Measurements from ENCODE around the gene YY1. TPM values are rescaled to one million over a fixed set of nuclear protein-coding genes. Genes with fewer than 3 reads are reported as not detected.
"Not testable (repeated sequence)": the region's sequence is repeated elsewhere in the genome, so short reads cannot be mapped to it uniquely, and the experiment has no call there.

The YY1 gene
- total RNA-seq = 63.8 TPM

GRCh38 chr14:100238419-100239210 lies at the start of gene YY1:
TSS of gene YY1 (plus strand) at chr14:100239144. CDS start at chr14:100239245, 101 bp downstream.
- DNase-seq (ENCODE audit: low spot score) = peak; percentile 99

GRCh38 chr14:100190126-100190525 lies 48.8 kb upstream of the YY1 start:
- no peak for DNase-seq (ENCODE audit: low spot score)

- no peak for DNase-seq (ENCODE audit: low spot score)
Measured at GRCh38 chr14:100191584-100192249, 47.2 kb upstream of the YY1 start.

GRCh38 chr14:100192250-100192671 lies 46.7 kb upstream of the YY1 start:
- no peak for DNase-seq (ENCODE audit: low spot score)

GRCh38 chr14:100192672-100193416 lies 46.1 kb upstream of the YY1 start:
- DNase-seq (ENCODE audit: low spot score) = peak; percentile 100

- no peak for DNase-seq (ENCODE audit: low spot score)
Measured at GRCh38 chr14:100193417-100194357, 45.3 kb upstream of the YY1 start.

- no peak for DNase-seq (ENCODE audit: low spot score)
Measured at GRCh38 chr14:100199240-100199860, 39.6 kb upstream of the YY1 start.

GRCh38 chr14:100200311-100200710 lies 38.6 kb upstream of the YY1 start:
- DNase-seq (ENCODE audit: low spot score) = no peak

GRCh38 chr14:100201701-100202100 lies 37.2 kb upstream of the YY1 start:
- no peak for DNase-seq (ENCODE audit: low spot score)

GRCh38 chr14:100202712-100203111 lies 36.2 kb upstream of the YY1 start:
- DNase-seq (ENCODE audit: low spot score) = no peak

GRCh38 chr14:100203146-100203545 lies 35.8 kb upstream of the YY1 start:
- DNase-seq (ENCODE audit: low spot score) = no peak

- DNase-seq (ENCODE audit: low spot score) = peak; percentile 57
Measured at GRCh38 chr14:100203962-100204834, 34.7 kb upstream of the YY1 start.

GRCh38 chr14:100204835-100205167 lies 34.1 kb upstream of the YY1 start:
- DNase-seq (ENCODE audit: low spot score) = not testable (repeated sequence)

GRCh38 chr14:100207588-100207987 lies 31.4 kb upstream of the YY1 start:
- not testable (repeated sequence) for DNase-seq (ENCODE audit: low spot score)

GRCh38 chr14:100208136-100208535 lies 30.8 kb upstream of the YY1 start:
- DNase-seq (ENCODE audit: low spot score) = not testable (repeated sequence)

- no peak for DNase-seq (ENCODE audit: low spot score)
Measured at GRCh38 chr14:100211366-100211765, 27.6 kb upstream of the YY1 start.

GRCh38 chr14:100211893-100212292 lies 27.1 kb upstream of the YY1 start:
- no peak for DNase-seq (ENCODE audit: low spot score)

- DNase-seq (ENCODE audit: low spot score) = no peak
Measured at GRCh38 chr14:100212476-100213333, 26.2 kb upstream of the YY1 start.

GRCh38 chr14:100213587-100213955 lies 25.4 kb upstream of the YY1 start:
- no peak for DNase-seq (ENCODE audit: low spot score)
